HG03066 (cell line): ENCODE measurements around the gene ARG1.
A peak's percentile ranks its signal among the peaks of the same experiment; 100 is the strongest.
"Not testable (repeated sequence)": the region's sequence is repeated elsewhere in the genome, so short reads cannot be mapped to it uniquely, and the experiment has no call there.

Source experiments
- ATAC-seq: cut with Tn5 transposase; IDR thresholded peaks from one replicate; pipeline ENCODE4 v1.9.1; 2021; ENCODE audit warnings: low read depth; ENCODE audit not compliant: unreplicated experiment

ARG1 gene

GRCh38 chr6:131572686-131573415, at the start of gene ARG1:
Gene ARG1 (plus strand): TSS chr6:131573226. CDS start chr6:131573283, 57 bp downstream.
- ATAC-seq, result no peak

GRCh38 chr6:131523988-131524673, 48.9 kb upstream of the ARG1 start:
- no peak for ATAC-seq

- ATAC-seq, result no peak
Observed at GRCh38 chr6:131524695-131525336, 48.2 kb upstream of the ARG1 start.

GRCh38 chr6:131530936-131531335, 42.1 kb upstream of the ARG1 start:
- ATAC-seq, result not testable (repeated sequence)

- not testable (repeated sequence) for ATAC-seq
Observed at GRCh38 chr6:131531681-131532080, 41.3 kb upstream of the ARG1 start.

GRCh38 chr6:131532580-131533039, 40.4 kb upstream of the ARG1 start:
- ATAC-seq, result peak; percentile 71

GRCh38 chr6:131538615-131539014, 34.4 kb upstream of the ARG1 start:
- ATAC-seq, result not testable (repeated sequence)

- no peak for ATAC-seq
Observed at GRCh38 chr6:131545317-131545716, 27.7 kb upstream of the ARG1 start.

- no peak for ATAC-seq
Observed at GRCh38 chr6:131547488-131547887, 25.5 kb upstream of the ARG1 start.

- ATAC-seq, result no peak
Observed at GRCh38 chr6:131548441-131548840, 24.6 kb upstream of the ARG1 start.

- no peak for ATAC-seq
Observed at GRCh38 chr6:131549811-131550210, 23.2 kb upstream of the ARG1 start.

- ATAC-seq, result no peak
Observed at GRCh38 chr6:131551902-131552301, 21.1 kb upstream of the ARG1 start.

GRCh38 chr6:131552572-131552971, 20.5 kb upstream of the ARG1 start:
- no peak for ATAC-seq

GRCh38 chr6:131555992-131556391, 17.0 kb upstream of the ARG1 start:
- no peak for ATAC-seq

- no peak for ATAC-seq
Observed at GRCh38 chr6:131558922-131559321, 14.1 kb upstream of the ARG1 start.

- ATAC-seq, result no peak
Observed at GRCh38 chr6:131561925-131562707, 10.9 kb upstream of the ARG1 start.

GRCh38 chr6:131565056-131565455, 8.0 kb upstream of the ARG1 start:
- no peak for ATAC-seq

- ATAC-seq, result no peak
Observed at GRCh38 chr6:131568726-131569125, 4.3 kb upstream of the ARG1 start.

GRCh38 chr6:131574133-131574532, 1.1 kb downstream of the ARG1 start:
- no peak for ATAC-seq

- ATAC-seq, result no peak
Observed at GRCh38 chr6:131574686-131575085, 1.7 kb downstream of the ARG1 start.
